Endothelial cell (in vitro differentiated cells): ENCODE results near the gene SLC17A7. TPM values are rescaled to one million over a fixed set of nuclear protein-coding genes. Genes with fewer than 3 reads are reported as not detected.

Experiments
- DNase-seq: peaks from one replicate; pipeline ENCODE4 v3.0.0; 2021; ENCODE audit warnings: low spot score
- H3K27ac Mint-ChIP-seq: one replicate; pipeline ENCODE4 v1.8.0; 2021; ENCODE audit warnings: mixed read lengths, inconsistent platforms; ENCODE audit not compliant: unreplicated experiment
- H3K27me3 Mint-ChIP-seq: one replicate; pipeline ENCODE4 v1.8.0; 2021; ENCODE audit warnings: mild to moderate bottlenecking, moderate library complexity, mixed read lengths, inconsistent platforms; ENCODE audit not compliant: unreplicated experiment
- H3K36me3 Mint-ChIP-seq: one replicate; pipeline ENCODE4 v1.8.0; 2021; ENCODE audit warnings: mild to moderate bottlenecking, low read depth, mixed read lengths, inconsistent platforms; ENCODE audit not compliant: unreplicated experiment
- H3K4me1 Mint-ChIP-seq: one replicate; pipeline ENCODE4 v1.8.0; 2021; ENCODE audit warnings: mild to moderate bottlenecking, mixed read lengths, inconsistent platforms; ENCODE audit not compliant: unreplicated experiment
- H3K4me3 Mint-ChIP-seq: one replicate; pipeline ENCODE4 v1.8.0; 2021; ENCODE audit warnings: mild to moderate bottlenecking, mixed read lengths, inconsistent platforms; ENCODE audit not compliant: unreplicated experiment
- H3K9me3 Mint-ChIP-seq: one replicate; pipeline ENCODE4 v1.8.0; 2021; ENCODE audit warnings: mixed read lengths, inconsistent platforms; ENCODE audit not compliant: unreplicated experiment
- long read RNA-seq: library from polyadenylated mRNA; unstranded; transcript quantifications from one replicate; pipeline ENCODE4 v2.0.0, GENCODE V29; 2020; ENCODE audit not compliant: unreplicated experiment
- total RNA-seq: library from RNA; stranded (reverse); fragmentation: NEBNext Ultra II Directional; extraction: Animal tissue kit (Norgen Biotek cat#: 25700); gene quantifications from one replicate; pipeline ENCODE4 v1.2.1, GENCODE V29; 2021; ENCODE audit not compliant: unreplicated experiment
- TF ChIP-seq, protein P1 (sequence below): fragments of 200-600 bp; sonication (generic); IDR thresholded peaks from one replicate; pipeline ENCODE4 v1.5.0; 2021; ENCODE audit warnings: antibody characterized with exemption; ENCODE audit not compliant: unreplicated experiment

Gene SLC17A7
- 0.92 TPM for total RNA-seq
- long read RNA-seq, result 0 reads

DNA sequence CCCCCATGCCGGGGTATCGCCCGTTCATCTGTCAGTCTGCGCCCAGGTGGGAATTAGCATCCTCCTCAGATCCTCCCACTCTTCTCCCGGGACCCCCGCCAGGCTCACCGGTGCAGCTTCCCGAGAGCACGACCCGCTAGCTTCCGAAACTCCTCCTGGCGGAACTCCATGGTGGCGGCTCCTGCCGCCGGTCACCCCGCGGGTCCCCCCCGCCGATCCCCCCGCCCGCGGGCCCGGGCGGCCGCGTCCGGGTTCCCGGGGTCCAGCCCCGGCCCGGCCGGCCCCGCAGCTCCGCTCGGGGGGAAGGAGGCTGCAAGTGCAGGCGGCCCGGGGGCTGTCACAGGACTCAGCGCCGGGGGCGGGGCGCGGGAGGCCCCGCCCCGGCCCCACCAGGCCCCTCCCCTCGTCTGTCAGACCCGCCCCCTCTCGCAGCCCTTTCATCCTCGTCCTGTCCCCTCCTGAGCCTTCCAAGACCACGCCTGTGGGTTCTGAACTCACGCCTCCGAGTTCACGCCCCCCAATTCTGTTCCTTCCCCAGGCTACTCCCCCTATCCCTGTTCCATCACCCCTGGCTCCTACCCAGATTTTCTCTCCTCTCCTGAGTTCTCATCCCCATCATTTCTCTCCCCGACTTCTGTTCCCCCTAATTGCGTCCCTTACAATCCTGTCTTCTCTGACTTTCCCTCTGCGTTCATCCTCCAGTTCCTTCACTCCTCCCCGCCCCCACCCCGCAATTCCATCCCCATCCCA lies at the start of gene SLC17A7:
Gene SLC17A7 (minus strand): TSS at position 318 of the 750 bp plus-strand sequence. CDS start 148 bp downstream, at position 170.
- Mint-ChIP-seq H3K36me3 (peaks cover 11% of the 10 kb centered on the region), H3K9me3 (no peaks in the 10 kb centered on the region), H3K27me3 (peaks cover 52% of the 10 kb centered on the region), H3K4me1 (peaks cover 14% of the 10 kb centered on the region), H3K27ac (no peak within 1 kb of the TSS), H3K4me3 (peak within 1 kb of the TSS; percentile 82)
- DNase-seq, result peak; percentile 43
- TF ChIP-seq, protein P1, sequence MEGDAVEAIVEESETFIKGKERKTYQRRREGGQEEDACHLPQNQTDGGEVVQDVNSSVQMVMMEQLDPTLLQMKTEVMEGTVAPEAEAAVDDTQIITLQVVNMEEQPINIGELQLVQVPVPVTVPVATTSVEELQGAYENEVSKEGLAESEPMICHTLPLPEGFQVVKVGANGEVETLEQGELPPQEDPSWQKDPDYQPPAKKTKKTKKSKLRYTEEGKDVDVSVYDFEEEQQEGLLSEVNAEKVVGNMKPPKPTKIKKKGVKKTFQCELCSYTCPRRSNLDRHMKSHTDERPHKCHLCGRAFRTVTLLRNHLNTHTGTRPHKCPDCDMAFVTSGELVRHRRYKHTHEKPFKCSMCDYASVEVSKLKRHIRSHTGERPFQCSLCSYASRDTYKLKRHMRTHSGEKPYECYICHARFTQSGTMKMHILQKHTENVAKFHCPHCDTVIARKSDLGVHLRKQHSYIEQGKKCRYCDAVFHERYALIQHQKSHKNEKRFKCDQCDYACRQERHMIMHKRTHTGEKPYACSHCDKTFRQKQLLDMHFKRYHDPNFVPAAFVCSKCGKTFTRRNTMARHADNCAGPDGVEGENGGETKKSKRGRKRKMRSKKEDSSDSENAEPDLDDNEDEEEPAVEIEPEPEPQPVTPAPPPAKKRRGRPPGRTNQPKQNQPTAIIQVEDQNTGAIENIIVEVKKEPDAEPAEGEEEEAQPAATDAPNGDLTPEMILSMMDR, result no peak

DNA sequence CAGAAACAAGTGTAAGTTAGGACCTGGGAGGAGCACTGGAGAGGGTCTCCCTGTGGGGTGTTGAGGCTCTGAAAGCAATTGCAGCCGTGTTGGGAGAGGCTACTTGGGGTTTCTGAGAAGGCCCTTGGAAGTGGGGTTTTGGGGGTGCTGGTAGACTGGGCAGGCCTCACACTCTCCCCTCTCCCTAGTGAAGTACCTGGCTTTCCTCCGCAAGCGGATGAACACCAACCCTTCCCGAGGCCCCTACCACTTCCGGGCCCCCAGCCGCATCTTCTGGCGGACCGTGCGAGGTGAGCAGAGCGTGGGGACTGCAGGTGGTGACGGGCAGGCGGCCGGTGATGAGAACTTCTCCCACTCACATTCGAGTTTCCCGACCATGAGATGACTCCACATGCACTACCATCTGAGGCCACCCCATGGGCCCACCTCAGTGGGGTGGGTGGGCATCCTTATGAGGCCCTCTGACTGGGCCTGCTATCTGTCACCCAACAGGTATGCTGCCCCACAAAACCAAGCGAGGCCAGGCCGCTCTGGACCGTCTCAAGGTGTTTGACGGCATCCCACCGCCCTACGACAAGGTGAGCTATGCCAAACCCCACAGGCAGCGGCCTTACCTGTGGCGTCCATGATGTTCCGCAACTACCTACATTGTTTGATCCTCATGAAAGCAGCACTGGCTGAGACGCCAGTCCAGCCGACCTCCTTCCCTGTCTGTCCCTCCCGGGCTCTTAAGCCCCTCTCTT lies 49.1 kb upstream of the SLC17A7 start:
- DNase-seq, result no peak
- peaks cover 38% of the 10 kb centered on the region for H3K36me3 Mint-ChIP-seq

DNA sequence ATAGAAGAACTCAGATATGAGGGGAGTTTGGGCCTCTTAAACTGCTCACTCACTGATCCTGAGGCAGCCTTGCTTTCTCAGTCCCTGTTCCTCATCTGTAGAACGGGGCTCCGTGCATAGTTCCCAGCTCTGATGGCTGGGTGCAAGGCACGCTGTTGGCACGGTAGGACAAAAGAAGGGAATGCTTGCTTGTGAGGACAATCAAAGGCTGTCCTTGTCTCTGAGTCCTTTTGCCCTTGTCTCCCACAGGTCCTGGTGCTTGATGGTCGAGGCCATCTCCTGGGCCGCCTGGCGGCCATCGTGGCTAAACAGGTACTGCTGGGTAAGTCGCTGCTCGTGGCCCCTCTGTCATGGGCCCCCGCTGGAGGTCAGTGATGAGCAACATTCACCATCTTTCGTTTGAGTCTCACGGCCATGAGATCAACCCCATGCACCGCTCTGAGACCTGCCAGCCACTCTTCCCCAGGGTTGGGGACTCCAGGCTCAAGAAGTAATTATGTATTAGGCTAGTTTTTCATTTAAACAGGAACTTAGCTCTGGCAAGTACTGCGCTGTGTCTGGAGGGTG lies 48.4 kb upstream of the SLC17A7 start:
- peaks cover 38% of the 10 kb centered on the region for H3K36me3 Mint-ChIP-seq

More for the DNA sequence above, 49.1 kb upstream of the SLC17A7 start:
- Mint-ChIP-seq H3K9me3 (no peaks in the 10 kb centered on the region), H3K4me1 (peaks cover 22% of the 10 kb centered on the region), H3K4me3 (no peak overlapping the region), H3K27me3 (peaks cover 26% of the 10 kb centered on the region), H3K27ac (peak overlapping the region; percentile 24)
- TF ChIP-seq, protein P1, result no peak

DNA sequence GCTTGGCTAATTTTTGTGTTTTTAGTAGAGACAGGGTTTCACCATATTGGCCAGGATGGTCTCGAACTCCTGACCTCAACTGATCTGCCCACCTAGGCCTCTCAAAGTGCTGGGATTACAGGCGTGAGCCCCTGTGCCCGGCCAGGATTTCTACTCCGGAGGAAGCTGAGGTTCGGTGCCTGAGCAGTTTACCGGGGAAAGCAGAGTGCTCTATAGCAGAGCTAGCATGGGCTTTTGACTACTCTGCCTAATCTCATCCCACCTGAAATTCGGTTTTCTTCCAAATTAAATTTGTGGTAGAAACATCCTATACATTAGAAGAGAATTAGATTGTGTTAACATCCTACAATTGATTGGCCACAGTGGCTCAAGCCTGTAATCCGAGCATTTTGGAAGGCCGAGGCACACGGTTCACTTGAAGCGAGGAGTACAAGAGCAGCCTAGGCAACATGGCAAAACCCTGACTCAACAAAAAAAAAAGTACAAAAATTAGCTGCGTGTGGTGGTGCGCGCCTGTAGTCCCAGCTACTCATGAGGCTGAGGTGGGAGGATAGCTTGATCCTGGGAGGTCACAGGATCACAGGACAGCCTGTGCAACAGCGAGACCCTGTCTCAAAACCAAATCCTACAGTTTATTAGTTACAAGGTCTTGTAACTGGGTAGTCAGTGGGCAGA lies 47.7 kb upstream of the SLC17A7 start:
- DNase-seq, result no peak
- peak overlapping the region; percentile 80 for H3K27ac Mint-ChIP-seq
- TF ChIP-seq, protein P1, result no peak
- H3K4me3 Mint-ChIP-seq, result peak overlapping the region; percentile 100
- H3K27me3 Mint-ChIP-seq, result peaks cover 24% of the 10 kb centered on the region
- peaks cover 38% of the 10 kb centered on the region for H3K36me3 Mint-ChIP-seq
- H3K9me3 Mint-ChIP-seq, result no peaks in the 10 kb centered on the region
- H3K4me1 Mint-ChIP-seq, result peaks cover 22% of the 10 kb centered on the region

More for the DNA sequence above, 48.4 kb upstream of the SLC17A7 start:
- Mint-ChIP-seq H3K27ac (peak overlapping the region; percentile 24), H3K4me1 (peaks cover 22% of the 10 kb centered on the region), H3K27me3 (peaks cover 24% of the 10 kb centered on the region), H3K9me3 (no peaks in the 10 kb centered on the region), H3K4me3 (peak overlapping the region; percentile 100)
- TF ChIP-seq, protein P1, result no peak
- no peak for DNase-seq
